SK-N-SH (cell line): Measurements from ENCODE around the gene DRAP1. TPM values are rescaled to one million over a fixed set of nuclear protein-coding genes. Genes with fewer than 3 reads are reported as not detected.

Experiments used
- CTCF ChIA-PET: fragments of 300-600, 350-600 bp; formaldehyde crosslinking; extraction: SDS; loops from one replicate; lab custom pipeline; 2021; lab: Yijun Ruan, JAX
- POLR2A ChIA-PET: fragments of 350-600 bp; sonication (Branson Sonifier 250); formaldehyde crosslinking; extraction: SDS; loops from one replicate; lab custom pipeline; 2020; ENCODE audit warnings: antibody characterized with exemption, inconsistent platforms; lab: Yijun Ruan, JAX
- DNase-seq: peaks from one replicate; pipeline ENCODE4 v3.0.0; 2012
- H2AFZ ChIP-seq: fragments of 200-600 bp; sonication (generic); 2 replicates; pipeline ENCODE4 v1.8.1; 2016; ENCODE audit warnings: antibody characterized with exemption, mild to moderate bottlenecking, low read depth
- H3F3A ChIP-seq: fragments of 200-600 bp; sonication (generic); replicated peaks from 2 replicates; pipeline ENCODE3; 2016; ENCODE audit warnings: antibody characterized with exemption, mild to moderate bottlenecking; ENCODE audit not compliant: insufficient read depth
- H3K27ac ChIP-seq, 2 experiments: fragments of 200-500 bp in 1 of 2; fragments of 200-600 bp in 1 of 2; sonication (Bioruptor generic) in 1 of 2; sonication (generic), shearing (Covaris generic) in 1 of 2; 2 replicates each; pipeline versions ENCODE4 v1.5.1 to v1.6.1; 2014 to 2016; ENCODE audit warnings: low read depth in 2 of 2, inconsistent platforms in 1 of 2, low read length in 1 of 2, mild to moderate bottlenecking in 1 of 2, mixed read lengths in 1 of 2
- H3K27me3 ChIP-seq: fragments of 200-600 bp; sonication (generic), shearing (Covaris generic); 2 replicates; pipeline ENCODE4 v1.6.1; 2016; ENCODE audit warnings: mixed run types; ENCODE audit not compliant: insufficient read depth
- H3K36me3 ChIP-seq, 2 experiments: fragments of 200-500 bp in 1 of 2; fragments of 200-600 bp in 1 of 2; sonication (Bioruptor generic) in 1 of 2; sonication (generic) in 1 of 2; replicated peaks in 1 of 2; 2 replicates each; pipeline versions ENCODE3 to v1.5.1; 2014 to 2016; ENCODE audit warnings: low read length in 1 of 2, mild to moderate bottlenecking in 1 of 2; ENCODE audit not compliant: insufficient read depth in 2 of 2, control insufficient read depth in 1 of 2
- H3K4me1 ChIP-seq, 2 experiments: fragments of 200-500 bp in 1 of 2; fragments of 200-600 bp in 1 of 2; sonication (Bioruptor generic) in 1 of 2; sonication (generic), shearing (Covaris generic) in 1 of 2; 2 replicates each; pipeline versions ENCODE4 v1.5.1 to v1.6.1; 2014 to 2016; ENCODE audit warnings: low read depth in 1 of 2, low read length in 1 of 2, mixed run types in 1 of 2; ENCODE audit not compliant: insufficient read depth in 2 of 2, control insufficient read depth in 1 of 2
- H3K4me2 ChIP-seq: fragments of 200-600 bp; sonication (generic), shearing (Covaris generic); 2 replicates; pipeline ENCODE4 v1.6.1; 2017; ENCODE audit warnings: mixed run types
- H3K4me3 ChIP-seq, 2 experiments: fragments of 200-500 bp in 1 of 2; fragments of 200-600 bp in 1 of 2; sonication (Bioruptor generic) in 1 of 2; sonication (generic), shearing (Covaris generic) in 1 of 2; 2 replicates each; pipeline versions ENCODE4 v1.5.1 to v1.8.1; 2014 to 2016; ENCODE audit warnings: low read depth in 2 of 2, inconsistent platforms in 1 of 2, low read length in 1 of 2, mild to moderate bottlenecking in 1 of 2, mixed read lengths in 1 of 2, moderate library complexity in 1 of 2
- H3K79me2 ChIP-seq: fragments of 200-600 bp; sonication (generic); 2 replicates; pipeline ENCODE4 v1.8.1; 2017; ENCODE audit warnings: mild to moderate bottlenecking; ENCODE audit not compliant: insufficient read depth
- H3K9ac ChIP-seq: fragments of 200-600 bp; sonication (generic); 2 replicates; pipeline ENCODE4 v1.6.1; 2017; ENCODE audit warnings: mixed run types
- H3K9me2 ChIP-seq: fragments of 200-600 bp; sonication (generic); 2 replicates; pipeline ENCODE4 v1.6.1; 2017; ENCODE audit warnings: mixed run types
- H3K9me3 ChIP-seq: fragments of 200-600 bp; sonication (generic); 2 replicates; pipeline ENCODE4 v1.6.1; 2017; ENCODE audit warnings: mixed run types, mild to moderate bottlenecking, moderate library complexity
- H4K20me1 ChIP-seq: fragments of 200-600 bp; sonication (generic); 2 replicates; pipeline ENCODE4 v1.6.1; 2017; ENCODE audit warnings: mild to moderate bottlenecking, mixed run types; ENCODE audit not compliant: insufficient read depth
- CHD2 ChIP-seq: fragments of 150-350 bp; IDR thresholded peaks from 2 replicates; pipeline ENCODE4 v1.6.1; 2018; ENCODE audit warnings: low read length; ENCODE audit not compliant: partially characterized antibody
- ELF1 ChIP-seq: IDR thresholded peaks from 2 replicates; pipeline ENCODE4 v1.4.0; 2012
- EP300 ChIP-seq, 2 experiments: IDR thresholded peaks; 2 replicates each; pipeline versions ENCODE4 v1.4.0 to v1.6.1; 2012; ENCODE audit warnings: borderline replicate concordance in 1 of 2, low read depth in 1 of 2, low read length in 1 of 2
- FOXJ3 ChIP-seq: sonication (generic); formaldehyde crosslinking; IDR thresholded peaks from 2 replicates; pipeline ENCODE4 v1.5.1; 2020; ENCODE audit warnings: mild to moderate bottlenecking, missing genetic modification reagents
- FOXM1 ChIP-seq: IDR thresholded peaks from 2 replicates; pipeline ENCODE4 v1.4.0; 2012; ENCODE audit warnings: low read depth, mild to moderate bottlenecking
- GABPA ChIP-seq: IDR thresholded peaks from 2 replicates; pipeline ENCODE4 v1.4.0; 2012; ENCODE audit warnings: low read depth, mild to moderate bottlenecking
- GATA2 ChIP-seq: sonication (generic); formaldehyde crosslinking; IDR thresholded peaks from 2 replicates; pipeline ENCODE4 v1.5.0; 2020; ENCODE audit warnings: mild to moderate bottlenecking, missing genetic modification reagents
- MEF2A ChIP-seq: IDR thresholded peaks from 2 replicates; pipeline ENCODE4 v1.4.0; 2012; ENCODE audit warnings: low read depth, borderline replicate concordance
- MXI1 ChIP-seq: IDR thresholded peaks from 2 replicates; pipeline ENCODE4 v1.6.1; 2012; ENCODE audit warnings: mild to moderate bottlenecking, low read depth, low read length, improper control_type of control experiment
- NFIC ChIP-seq: IDR thresholded peaks from 2 replicates; pipeline ENCODE4 v1.4.0; 2012; ENCODE audit warnings: borderline replicate concordance
- NRF1 ChIP-seq: IDR thresholded peaks from 2 replicates; pipeline ENCODE4 v1.6.1; 2012; ENCODE audit warnings: low read depth, mild to moderate bottlenecking, low read length
- PBX3 ChIP-seq: IDR thresholded peaks from 2 replicates; pipeline ENCODE4; 2012
- POLR2AphosphoS5 ChIP-seq: IDR thresholded peaks from 2 replicates; pipeline ENCODE4 v1.6.1; 2012; ENCODE audit warnings: low read depth, low read length
- RAD21 ChIP-seq: IDR thresholded peaks from 2 replicates; pipeline ENCODE4 v1.6.1; 2012; ENCODE audit warnings: mild to moderate bottlenecking, low read length
- REST ChIP-seq: IDR thresholded peaks from 2 replicates; pipeline ENCODE4 v1.6.1; 2012; ENCODE audit warnings: mild to moderate bottlenecking, low read depth, low read length, moderate library complexity
- RFX5 ChIP-seq: IDR thresholded peaks from 2 replicates; pipeline ENCODE4 v1.6.1; 2012; ENCODE audit warnings: mild to moderate bottlenecking, improper control_type of control experiment, low read length
- SIN3A ChIP-seq: IDR thresholded peaks from 2 replicates; pipeline ENCODE4 v1.6.1; 2012; ENCODE audit warnings: low read depth, mild to moderate bottlenecking, low read length, moderate library complexity, borderline replicate concordance
- SMC3 ChIP-seq: IDR thresholded peaks from 2 replicates; pipeline ENCODE4 v1.6.1; 2012; ENCODE audit warnings: low read depth, low read length, improper control_type of control experiment
- TAF1 ChIP-seq: IDR thresholded peaks from 2 replicates; pipeline ENCODE4 v1.6.1; 2012; ENCODE audit warnings: low read depth, mild to moderate bottlenecking, low read length, moderate library complexity, borderline replicate concordance
- TCF12 ChIP-seq: IDR thresholded peaks from 2 replicates; pipeline ENCODE4 v1.4.0; 2012
- TEAD4 ChIP-seq: IDR thresholded peaks from 2 replicates; pipeline ENCODE4 v1.4.0; 2012; ENCODE audit warnings: mild to moderate bottlenecking, borderline replicate concordance; ENCODE audit not compliant: insufficient read depth
- ZBTB33 ChIP-seq: IDR thresholded peaks from 2 replicates; pipeline ENCODE4 v1.4.0; 2012; ENCODE audit warnings: low read depth, borderline replicate concordance
- WGBS: methylation state at CpG from one replicate; pipeline ENCODE4 v1.1.6; 2017; ENCODE audit warnings: low lambda C conversion rate; 5-methylcytosine and 5-hydroxymethylcytosine counted together
- polyA plus RNA-seq, 3 experiments: library from polyadenylated mRNA; depleted of rRNA; stranded (reverse); fragments of >200 nt; gene quantifications; 2 replicates each; pipeline ENCODE4 v1.2.3, GENCODE V29; 2012
- TF ChIP-seq, protein P1 (sequence below): fragments of 200-600 bp; sonication (generic); IDR thresholded peaks from 2 replicates; pipeline ENCODE4 v1.6.1; 2017; ENCODE audit warnings: antibody characterized with exemption, mild to moderate bottlenecking, moderate library complexity
- TF ChIP-seq, protein P2 (sequence below): IDR thresholded peaks from 2 replicates; pipeline ENCODE4 v1.4.0; 2012; ENCODE audit warnings: low read depth

DRAP1 gene, protein sequence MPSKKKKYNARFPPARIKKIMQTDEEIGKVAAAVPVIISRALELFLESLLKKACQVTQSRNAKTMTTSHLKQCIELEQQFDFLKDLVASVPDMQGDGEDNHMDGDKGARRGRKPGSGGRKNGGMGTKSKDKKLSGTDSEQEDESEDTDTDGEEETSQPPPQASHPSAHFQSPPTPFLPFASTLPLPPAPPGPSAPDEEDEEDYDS
- polyA plus RNA-seq (2012; rRNA removed): 309 and 464 TPM in 2 replicates
- 339 and 481 TPM in 2 replicates for polyA plus RNA-seq (2012; cell fraction: cytosol; rRNA removed)
- polyA plus RNA-seq (2012; cell fraction: nucleus; rRNA removed): 288 and 476 TPM in 2 replicates

DNA sequence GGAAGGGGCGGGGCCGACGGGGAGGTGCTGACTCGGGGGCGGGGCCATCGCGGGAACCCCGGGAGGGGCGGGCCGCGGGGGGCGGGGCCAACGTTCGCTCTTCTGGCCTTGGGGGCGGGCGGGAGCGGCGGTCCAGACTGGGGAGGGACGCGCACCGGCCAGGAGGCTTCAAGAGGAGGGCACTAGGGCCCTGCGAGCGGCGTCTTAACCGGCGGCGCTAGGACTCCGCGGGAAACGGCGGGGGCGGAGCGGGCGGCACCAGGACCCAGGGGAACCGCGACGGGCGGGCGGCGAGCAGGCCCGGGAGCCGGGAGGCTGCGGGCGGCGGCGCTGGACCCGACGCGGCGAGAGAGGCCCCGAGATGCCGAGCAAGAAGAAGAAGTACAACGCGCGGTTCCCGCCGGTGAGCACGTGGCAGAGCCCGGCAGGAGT lies at the start of gene DRAP1:
TSS of gene DRAP1 (plus strand) at position 286 of the 432 bp plus-strand sequence. CDS start at position 362, 76 bp downstream.
- H3K79me2 ChIP-seq: peaks cover 67% of the 10 kb centered on the region
- ChIA-PET POLR2A (interaction anchor here (0.9 to 1.5 kb wide), 2 partner anchors 18 to 29 kb away, joined by 3 to 4 read pairs; partner anchors contain the start of genes CCDC85B and FOSL1), CTCF (interaction anchor here (1.0 to 5.5 kb wide), 6 partner anchors 14 to 59 kb away, joined by 3 to 24 read pairs (median 8); partner anchors contain the start of genes CCDC85B, FIBP and MUS81)
- H3K27me3 ChIP-seq: no peaks in the 10 kb centered on the region
- WGBS: 0% methylated on average over 13 of the region's 59 CpGs
- peaks cover 32% of the 10 kb centered on the region for H3F3A ChIP-seq
- peak within 1 kb of the TSS; percentile 87 to 97 for H3K27ac ChIP-seq
- TF ChIP-seq, protein P1, sequence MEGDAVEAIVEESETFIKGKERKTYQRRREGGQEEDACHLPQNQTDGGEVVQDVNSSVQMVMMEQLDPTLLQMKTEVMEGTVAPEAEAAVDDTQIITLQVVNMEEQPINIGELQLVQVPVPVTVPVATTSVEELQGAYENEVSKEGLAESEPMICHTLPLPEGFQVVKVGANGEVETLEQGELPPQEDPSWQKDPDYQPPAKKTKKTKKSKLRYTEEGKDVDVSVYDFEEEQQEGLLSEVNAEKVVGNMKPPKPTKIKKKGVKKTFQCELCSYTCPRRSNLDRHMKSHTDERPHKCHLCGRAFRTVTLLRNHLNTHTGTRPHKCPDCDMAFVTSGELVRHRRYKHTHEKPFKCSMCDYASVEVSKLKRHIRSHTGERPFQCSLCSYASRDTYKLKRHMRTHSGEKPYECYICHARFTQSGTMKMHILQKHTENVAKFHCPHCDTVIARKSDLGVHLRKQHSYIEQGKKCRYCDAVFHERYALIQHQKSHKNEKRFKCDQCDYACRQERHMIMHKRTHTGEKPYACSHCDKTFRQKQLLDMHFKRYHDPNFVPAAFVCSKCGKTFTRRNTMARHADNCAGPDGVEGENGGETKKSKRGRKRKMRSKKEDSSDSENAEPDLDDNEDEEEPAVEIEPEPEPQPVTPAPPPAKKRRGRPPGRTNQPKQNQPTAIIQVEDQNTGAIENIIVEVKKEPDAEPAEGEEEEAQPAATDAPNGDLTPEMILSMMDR: no peak
- TF ChIP-seq REST (no peak; the same call in 1 of the 2 replicates), SMC3 (no peak; the same call in 1 of the 2 replicates), GATA2 (CRISPR knock-in tag) (no peak), MXI1 (peak; percentile 52; the same call in 1 of the 2 replicates), NRF1 (no peak), RAD21 (0 out of 2 replicates have a peak, but pooled peaks have one; percentile 2), SIN3A (peak; percentile 99), TCF12 (peak; percentile 51; the same call in 1 of the 2 replicates), NFIC (peak; percentile 39), POLR2AphosphoS5 (peak; percentile 24; the same call in 1 of the 2 replicates), TAF1 (peak; percentile 48), CHD2 (peak; percentile 76), RFX5 (no peak), TEAD4 (0 out of 2 replicates have a peak, but pooled peaks have one; percentile 21), FOXJ3 (no peak), PBX3 (peak; percentile 92), EP300 (IDR thresholded peaks at IDR 0.05; ENCODE audit: borderline replicate concordance in 1 of 2, low read depth in 1 of 2, low read length in 1 of 2) (peak in 1 of 2 experiments; percentile 29; a peak in 1 of 4 replicates), ZBTB33 (peak; percentile 82; the same call in 1 of the 2 replicates), ELF1 (peak; percentile 51), GABPA (peak; percentile 53), MEF2A (peak; percentile 51; the same call in 1 of the 2 replicates), FOXM1 (0 out of 2 replicates have a peak, but pooled peaks have one; percentile 41)
- TF ChIP-seq, protein P2, sequence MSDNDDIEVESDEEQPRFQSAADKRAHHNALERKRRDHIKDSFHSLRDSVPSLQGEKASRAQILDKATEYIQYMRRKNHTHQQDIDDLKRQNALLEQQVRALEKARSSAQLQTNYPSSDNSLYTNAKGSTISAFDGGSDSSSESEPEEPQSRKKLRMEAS: peak; percentile 89
- H4K20me1 ChIP-seq: 0 out of 2 replicates have a peak, but pooled peaks cover 4% of the 10 kb centered on the region
- peak within 1 kb of the TSS; percentile 99 for H3K9ac ChIP-seq
- H3K4me2 ChIP-seq: peak within 1 kb of the TSS; percentile 99
- DNase-seq: peak; percentile 100
- H2AFZ ChIP-seq: peak within 1 kb of the TSS; percentile 51; the same call in 1 of the 2 replicates
- peaks cover 12 to 24% of the 10 kb centered on the region in 2 experiments for H3K36me3 ChIP-seq
- H3K9me3 ChIP-seq: no peaks in the 10 kb centered on the region
- no peaks in the 10 kb centered on the region for H3K9me2 ChIP-seq
- H3K4me3 ChIP-seq: peak within 1 kb of the TSS; percentile 90 to 92
- peaks cover 32 to 43% of the 10 kb centered on the region in 2 experiments; a peak in 3 of 4 replicates for H3K4me1 ChIP-seq
